ENCODE measurements around the gene UBE2D3. TPM values are rescaled to one million over a fixed set of nuclear protein-coding genes. Genes with fewer than 3 reads are reported as not detected.
A peak's percentile ranks its signal among the peaks of the same experiment; 100 is the strongest.

The UBE2D3 gene
- polyA plus RNA-seq, 1 donor = 281 TPM

GRCh38 chr4:102759831-102760644 lies 67.3 kb downstream of the UBE2D3 start:
- WGBS (ENCODE audit: insufficient coverage, low lambda C conversion rate) = no CpG with 5 or more reads among the region's 25 CpGs
- DNase-seq = peak; percentile 43 to 77
- Histone ChIP-seq H3K4me3 (ENCODE audit: low read length) (peak overlapping the region; percentile 77), H3K9me3 (ENCODE audit: control insufficient read depth, low read depth, low read length) (no peaks in the 10 kb centered on the region), H3K27me3 (ENCODE audit: control insufficient read depth, insufficient read depth, low read length) (no peaks in the 10 kb centered on the region), H3K4me1 (ENCODE audit: control insufficient read depth, insufficient read depth, low read length) (peaks cover 10% of the 10 kb centered on the region), H3K36me3 (ENCODE audit: control insufficient read depth, insufficient read depth, low read length) (no peaks in the 10 kb centered on the region), H3K27ac (ENCODE audit: low read length) (peak overlapping the region; percentile 78)

DNA sequence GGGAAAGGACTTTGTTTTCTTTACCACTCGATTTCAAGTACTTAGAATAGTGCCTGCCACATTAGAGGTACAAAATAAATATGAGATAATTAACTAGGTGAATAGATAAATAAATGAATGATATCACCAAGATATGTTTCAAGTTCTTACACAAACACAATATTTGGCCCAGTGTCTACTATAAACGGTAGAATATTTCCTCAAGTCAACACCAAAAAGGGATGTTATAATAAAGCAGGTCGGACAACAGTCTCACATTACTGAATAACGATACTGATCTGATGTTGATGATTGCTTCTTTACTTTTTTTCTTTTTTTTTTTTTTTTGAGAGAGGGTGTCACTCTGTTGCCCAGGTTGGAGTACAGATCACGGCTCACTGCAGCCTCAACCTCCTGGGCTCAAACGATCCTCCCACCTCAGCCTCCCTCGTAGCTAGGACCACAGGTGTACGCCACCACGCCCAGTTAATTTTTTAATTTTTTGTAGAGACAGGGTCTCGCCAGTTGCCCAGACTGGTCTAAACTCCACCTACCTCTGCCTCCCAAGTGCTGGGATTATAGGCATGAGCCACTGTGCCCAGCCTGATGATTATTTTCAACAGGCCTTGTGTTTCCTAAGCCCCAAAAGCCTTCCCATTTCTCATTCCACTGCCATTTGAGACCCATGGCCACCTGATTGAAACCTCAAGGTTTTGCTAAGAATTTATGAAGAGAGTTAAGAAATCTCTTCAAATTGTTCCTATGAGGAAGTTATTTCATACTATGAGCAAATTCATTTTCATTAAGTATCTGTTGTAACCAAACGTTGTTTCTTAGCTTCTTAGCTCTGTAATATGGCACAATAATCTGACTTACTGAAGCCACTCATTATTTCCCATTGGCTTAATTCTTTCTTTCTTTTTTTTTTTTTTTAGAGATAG lies 68.8 kb downstream of the UBE2D3 start:
- Histone ChIP-seq H3K27ac (ENCODE audit: low read length) (peak overlapping the region; percentile 34), H3K4me3 (ENCODE audit: low read length) (no peak overlapping the region), H3K27me3 (ENCODE audit: control insufficient read depth, insufficient read depth, low read length) (no peaks in the 10 kb centered on the region), H3K4me1 (ENCODE audit: control insufficient read depth, insufficient read depth, low read length) (peaks cover 10% of the 10 kb centered on the region), H3K9me3 (ENCODE audit: control insufficient read depth, low read depth, low read length) (no peaks in the 10 kb centered on the region), H3K36me3 (ENCODE audit: control insufficient read depth, insufficient read depth, low read length) (no peaks in the 10 kb centered on the region)
- WGBS (ENCODE audit: insufficient coverage, low lambda C conversion rate) = 82% methylated on average over 5 of the region's 11 CpGs
- DNase-seq = no peak

DNA sequence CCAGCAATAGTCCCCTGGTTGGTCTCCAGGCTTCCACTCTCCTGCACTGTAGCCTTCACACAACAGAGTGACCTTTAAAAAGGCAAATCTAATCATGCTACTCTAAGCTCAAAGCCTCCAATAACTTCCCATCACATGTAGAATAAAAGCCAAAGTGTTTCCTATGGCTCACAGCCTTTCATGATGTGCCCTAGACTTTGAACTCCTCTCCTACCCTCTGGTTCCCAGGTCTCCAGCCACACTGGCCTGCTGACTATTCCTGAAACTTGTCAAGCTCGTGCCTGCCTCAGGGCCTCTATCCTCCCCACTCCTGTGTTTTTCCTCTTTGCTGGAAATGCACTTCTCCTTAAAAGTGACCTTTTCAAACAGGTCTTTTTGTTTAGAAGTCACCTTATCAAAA lies 69.7 kb downstream of the UBE2D3 start:
- DNase-seq = peak; percentile 23 to 74
- no CpG with 5 or more reads among the region's 1 CpG for WGBS (ENCODE audit: insufficient coverage, low lambda C conversion rate)
- peak overlapping the region; percentile 34 for H3K27ac ChIP-seq (ENCODE audit: low read length)

DNA sequence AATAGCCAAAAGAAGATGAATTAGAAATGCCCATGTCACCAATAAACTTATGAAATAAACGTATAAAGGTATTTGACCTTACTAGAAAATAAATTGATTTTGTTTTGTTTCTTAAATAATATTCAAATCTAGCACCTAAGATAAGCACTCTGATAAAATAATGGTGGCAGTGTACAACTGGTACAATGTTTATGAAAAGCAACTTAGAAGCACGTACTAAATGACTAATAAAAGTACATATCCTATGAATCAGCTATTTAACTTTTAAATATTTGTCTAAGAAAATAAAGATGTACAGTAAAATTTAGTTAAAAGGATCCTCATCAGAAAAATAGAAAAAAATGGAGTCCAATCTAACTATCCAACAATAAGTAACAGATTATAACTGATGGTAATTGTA lies 73.3 kb downstream of the UBE2D3 start:
- no peak for DNase-seq
- Histone ChIP-seq H3K27ac (ENCODE audit: low read length) (no peak overlapping the region), H3K27me3 (ENCODE audit: control insufficient read depth, insufficient read depth, low read length) (no peaks in the 10 kb centered on the region), H3K4me3 (ENCODE audit: low read length) (no peak overlapping the region), H3K4me1 (ENCODE audit: control insufficient read depth, insufficient read depth, low read length) (peaks cover 7% of the 10 kb centered on the region), H3K9me3 (ENCODE audit: control insufficient read depth, low read depth, low read length) (no peaks in the 10 kb centered on the region), H3K36me3 (ENCODE audit: control insufficient read depth, insufficient read depth, low read length) (no peaks in the 10 kb centered on the region)
- 93% methylated on average over 2 of the region's 2 CpGs for WGBS (ENCODE audit: insufficient coverage, low lambda C conversion rate)

More for the DNA sequence above, 69.7 kb downstream of the UBE2D3 start:
- no peaks in the 10 kb centered on the region for H3K27me3 ChIP-seq (ENCODE audit: control insufficient read depth, insufficient read depth, low read length)
- H3K36me3 ChIP-seq (ENCODE audit: control insufficient read depth, insufficient read depth, low read length) = no peaks in the 10 kb centered on the region
- H3K9me3 ChIP-seq (ENCODE audit: control insufficient read depth, low read depth, low read length) = no peaks in the 10 kb centered on the region
- peaks cover 10% of the 10 kb centered on the region for H3K4me1 ChIP-seq (ENCODE audit: control insufficient read depth, insufficient read depth, low read length)
- H3K4me3 ChIP-seq (ENCODE audit: low read length) = no peak overlapping the region

GRCh38 chr4:102751941-102752340 lies 75.4 kb downstream of the UBE2D3 start:
- no peaks in the 10 kb centered on the region for H3K4me1 ChIP-seq (ENCODE audit: control insufficient read depth, insufficient read depth, low read length)
- H3K9me3 ChIP-seq (ENCODE audit: control insufficient read depth, low read depth, low read length) = no peaks in the 10 kb centered on the region
- no peak overlapping the region for H3K4me3 ChIP-seq (ENCODE audit: low read length)
- WGBS (ENCODE audit: insufficient coverage, low lambda C conversion rate) = no CpG with 5 or more reads among the region's 4 CpGs
- H3K27ac ChIP-seq (ENCODE audit: low read length) = no peak overlapping the region
- no peaks in the 10 kb centered on the region for H3K36me3 ChIP-seq (ENCODE audit: control insufficient read depth, insufficient read depth, low read length)
- H3K27me3 ChIP-seq (ENCODE audit: control insufficient read depth, insufficient read depth, low read length) = no peaks in the 10 kb centered on the region
- DNase-seq = no peak

Other genes with a start within 250 kb of the UBE2D3 start
- gene MANBA, start 66.6 kb downstream of the UBE2D3 start, polyA plus RNA-seq = 25.3 TPM
- gene CISD2, start 41.4 kb upstream of the UBE2D3 start, polyA plus RNA-seq = 39.4 TPM
- gene SLC9B1, start 192.2 kb upstream of the UBE2D3 start, polyA plus RNA-seq = 1.0 TPM
- 5.8 TPM for gene SLC9B2, start 249.2 kb upstream of the UBE2D3 start, polyA plus RNA-seq

Measured in large intestine (tissue), 3 donors.